Measurements from ENCODE around the gene ANTXR1.

DNA sequence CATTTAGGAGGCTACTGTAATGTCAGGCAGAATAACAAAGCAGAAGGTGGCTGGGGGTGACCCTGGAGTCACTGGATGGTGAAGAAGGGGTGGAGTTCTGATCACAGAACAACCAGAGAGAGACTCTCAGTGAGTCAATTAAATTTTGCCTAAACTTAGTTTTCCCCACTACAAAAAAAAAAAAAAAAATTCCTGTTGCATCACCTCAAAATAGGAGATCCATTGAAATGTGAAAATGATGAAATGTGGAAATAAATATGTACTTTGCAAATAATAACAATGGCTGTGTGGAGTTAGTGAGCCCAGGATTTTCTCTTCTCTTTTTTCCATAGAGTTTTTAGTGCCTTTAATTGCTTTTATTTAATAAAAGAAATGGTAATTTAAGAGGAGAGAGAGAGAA lies 208.5 kb downstream of the ANTXR1 start:
- no peak for TF ChIP-seq CTCF (IDR thresholded peaks at IDR 0.05)
- TF ChIP-seq POLR2A (IDR thresholded peaks at IDR 0.05) = no peak
- TF ChIP-seq EP300 (IDR thresholded peaks at IDR 0.05) = no peak
